GM18526 (cell line): ENCODE measurements around the gene SLC39A5.

Experiments
- POLR2A ChIP-seq: IDR thresholded peaks from 3 replicates; pipeline ENCODE4 v1.6.1; 2011; ENCODE audit not compliant: insufficient read length; ENCODE audit errors: extremely low read depth

SLC39A5 gene

DNA sequence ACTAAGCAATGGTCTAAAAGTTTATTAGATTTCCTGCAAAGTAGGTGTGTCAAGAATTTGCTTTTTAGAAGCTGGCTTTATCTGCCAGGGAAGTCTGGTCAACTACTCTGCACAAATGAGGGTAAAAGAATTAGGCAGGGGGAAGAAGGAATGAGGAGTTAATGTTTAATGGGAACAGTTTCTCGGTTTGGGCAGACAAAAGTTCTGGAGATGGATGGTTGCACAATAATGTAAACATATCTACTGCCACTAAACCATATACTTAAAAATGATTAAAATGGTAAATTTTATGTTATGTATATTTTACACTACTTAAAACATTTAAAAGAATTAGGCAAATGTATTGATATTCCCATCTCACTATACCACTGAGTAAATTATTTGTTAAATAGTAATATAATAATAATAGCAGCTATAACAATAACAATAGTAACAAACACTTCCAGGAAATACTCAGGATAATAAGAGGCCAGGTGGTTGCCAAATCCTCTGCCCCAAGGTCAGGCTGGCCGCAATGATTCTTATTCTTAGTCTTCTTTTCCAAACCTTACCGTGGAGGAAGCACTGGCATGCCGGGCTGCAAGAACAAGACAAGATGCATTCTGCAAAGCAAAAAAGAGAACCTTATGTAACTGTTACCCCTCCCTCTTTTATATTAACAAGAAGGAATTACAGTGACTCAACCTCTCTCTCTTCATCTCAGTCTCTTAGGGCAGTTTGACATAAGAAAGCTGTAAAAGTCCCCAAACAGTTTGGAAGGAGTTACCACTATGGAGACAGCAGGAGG, 56.4 kb downstream of the SLC39A5 start:
- no peak for TF ChIP-seq POLR2A
